GM18507 (cell line): ENCODE results near the gene MRPL9.

Source experiments
- DNase-seq: peaks from one replicate; pipeline ENCODE4 v3.0.0; 2011; ENCODE audit warnings: low read depth; ENCODE audit not compliant: insufficient read length; ENCODE audit errors: extremely low spot score
- FAIRE-seq: peaks from 2 replicates; lab custom pipeline; 2011; peaks lifted over from hg19 to GRCh38; lab: Jason Lieb, UNC

MRPL9 gene

DNA sequence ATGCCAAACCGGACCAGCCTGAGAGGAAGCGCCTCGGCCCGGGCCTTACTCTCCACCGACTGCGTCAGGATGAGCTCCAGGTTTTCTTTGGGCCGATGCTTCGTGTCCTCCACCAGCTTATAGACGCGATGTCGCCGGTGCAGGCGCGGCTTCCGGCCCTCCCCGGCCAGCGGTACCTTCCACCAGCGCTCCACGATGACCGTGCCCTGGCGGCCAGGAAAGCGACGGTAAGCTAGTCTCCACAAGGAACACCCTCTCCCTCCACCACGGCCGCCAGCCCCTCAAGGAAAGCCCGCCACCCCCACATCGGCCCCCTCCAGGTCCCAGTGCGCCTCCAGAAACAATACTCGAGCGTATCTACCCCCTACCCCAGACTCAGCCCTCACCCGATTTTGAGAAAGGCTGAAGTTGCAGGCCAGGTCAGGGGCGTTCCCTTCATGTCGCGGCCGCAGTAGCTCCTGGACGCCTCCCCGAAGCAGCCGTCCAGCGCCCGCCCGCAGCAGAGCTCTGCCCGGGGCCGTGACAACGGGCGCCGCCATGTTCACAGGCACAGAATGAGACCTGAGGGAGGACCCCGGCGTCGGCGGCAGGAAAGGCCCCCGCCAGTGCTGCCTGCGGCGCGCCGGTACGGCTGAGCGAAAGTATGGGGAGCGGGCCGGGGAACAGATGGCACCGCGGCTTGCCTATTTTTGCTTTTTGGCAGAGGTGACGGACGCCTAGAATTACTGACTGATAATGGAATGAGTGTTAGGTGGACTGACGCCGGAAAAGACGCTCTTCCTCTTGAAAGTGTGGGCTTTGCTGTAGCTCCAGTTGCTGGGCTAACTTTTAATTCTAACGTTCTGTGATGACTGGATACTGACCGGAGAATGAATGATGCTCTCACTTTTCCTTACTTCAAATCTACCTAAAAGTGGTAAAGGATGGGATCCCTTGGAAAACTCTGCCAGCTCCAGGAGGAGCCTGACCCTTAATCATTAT is at the start of gene MRPL9:
Gene MRPL9, minus strand, starts transcription at position 556 of the 981 bp plus-strand sequence. Its CDS starts 17 bp downstream, at position 539.
- peak; percentile 88 for FAIRE-seq
- DNase-seq = peak; percentile 94

DNA sequence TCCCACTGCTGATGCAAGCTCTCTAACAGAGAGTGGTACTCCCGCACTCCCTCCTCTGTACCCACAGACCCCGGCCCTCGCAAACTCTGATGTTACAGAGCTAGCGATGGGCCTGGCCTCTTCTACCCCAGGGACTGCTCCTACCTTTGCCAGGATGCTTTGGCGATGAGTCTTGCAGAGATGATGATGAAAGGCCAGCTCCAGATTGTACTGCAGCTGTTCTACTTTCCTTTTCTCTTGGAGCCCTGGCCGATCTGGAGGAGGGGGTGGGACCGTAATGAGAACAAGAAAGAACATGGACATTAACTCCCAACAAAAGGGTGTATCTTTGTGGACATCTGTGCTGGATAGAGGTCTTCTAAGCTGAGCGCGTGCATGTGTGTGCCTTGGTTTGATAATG is 47.9 kb upstream of the MRPL9 start:
- FAIRE-seq (no peak), DNase-seq (no peak)

DNA sequence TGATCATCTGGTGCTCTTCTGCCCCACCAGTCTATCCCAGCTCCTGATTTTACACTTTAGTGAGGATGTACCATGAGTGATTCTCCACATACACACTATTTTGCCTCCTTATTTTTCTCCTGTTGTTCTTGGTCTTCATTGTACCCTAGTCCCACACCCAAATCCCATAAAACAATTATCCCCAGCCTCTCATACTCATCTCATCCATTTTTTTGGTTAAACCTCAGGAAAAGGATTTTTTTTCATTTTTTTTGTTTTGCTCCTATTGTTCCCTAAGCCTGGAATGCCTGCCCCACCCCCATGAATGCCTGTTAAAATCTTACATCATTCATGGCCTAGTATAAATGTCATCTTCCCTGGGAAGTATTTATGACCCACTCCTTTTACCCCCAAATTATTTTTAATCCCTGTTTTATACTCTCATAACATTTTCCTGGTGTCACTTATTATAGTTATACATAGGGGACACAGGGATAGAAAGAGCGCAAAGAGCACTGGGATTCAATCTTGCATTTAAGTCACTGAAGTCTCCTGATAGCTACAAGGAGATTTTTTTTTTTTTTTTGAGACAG is 46.8 kb upstream of the MRPL9 start:
- DNase-seq (no peak), FAIRE-seq (no peak)

DNA sequence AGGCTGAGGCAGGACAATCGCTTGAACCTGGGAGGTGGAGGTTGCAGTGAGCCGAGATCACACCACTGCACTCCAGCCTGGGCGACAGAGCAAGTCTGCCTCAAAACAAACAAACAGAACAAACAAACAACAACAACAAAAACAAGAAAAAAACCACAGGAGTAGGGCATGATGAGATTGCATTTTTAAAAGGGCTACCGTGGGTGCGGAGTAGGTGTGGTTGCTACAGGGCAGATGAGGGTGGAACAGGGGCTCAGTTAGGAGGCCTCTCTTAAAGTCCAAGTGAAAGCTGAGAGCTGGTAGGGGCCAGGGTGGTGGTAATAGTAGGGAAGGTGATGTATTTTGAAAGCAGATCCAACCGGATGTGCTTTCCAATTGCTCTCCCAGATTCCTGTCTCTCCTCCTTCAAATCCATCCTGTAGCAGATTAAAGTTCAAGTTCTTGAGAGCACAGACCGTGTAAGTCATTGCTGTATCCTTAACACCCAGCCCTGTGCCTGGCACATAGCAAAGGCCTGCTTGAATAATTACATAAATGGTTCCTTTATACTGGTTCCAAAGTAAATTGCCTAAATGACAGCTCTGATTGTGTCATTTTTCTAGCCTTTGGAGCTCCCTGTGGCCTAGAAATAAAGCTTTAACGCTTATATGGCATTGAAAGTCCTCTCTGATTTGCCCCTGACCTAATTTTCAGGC is 46.1 kb upstream of the MRPL9 start:
- FAIRE-seq (no peak), DNase-seq (no peak)

DNA sequence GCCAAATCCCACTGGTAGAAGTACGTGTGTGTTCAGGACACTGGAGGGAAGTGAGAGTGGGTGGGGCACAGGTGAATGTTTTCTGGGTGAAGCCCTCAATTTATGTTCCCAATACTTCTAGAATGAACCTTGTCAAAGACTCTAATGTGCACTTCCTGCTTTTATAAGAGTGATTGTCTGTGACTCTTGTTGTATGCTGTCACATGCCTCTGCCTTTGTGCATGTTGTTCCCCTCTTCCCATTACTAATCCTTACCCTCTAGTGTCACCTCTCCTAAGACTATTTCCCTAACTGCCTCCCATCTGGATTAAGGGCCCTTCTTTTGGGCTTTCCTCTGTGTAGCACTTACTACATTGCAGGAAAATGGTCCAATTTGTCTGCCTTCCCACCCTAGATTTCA is 44.5 kb upstream of the MRPL9 start:
- DNase-seq (no peak), FAIRE-seq (no peak)

DNA sequence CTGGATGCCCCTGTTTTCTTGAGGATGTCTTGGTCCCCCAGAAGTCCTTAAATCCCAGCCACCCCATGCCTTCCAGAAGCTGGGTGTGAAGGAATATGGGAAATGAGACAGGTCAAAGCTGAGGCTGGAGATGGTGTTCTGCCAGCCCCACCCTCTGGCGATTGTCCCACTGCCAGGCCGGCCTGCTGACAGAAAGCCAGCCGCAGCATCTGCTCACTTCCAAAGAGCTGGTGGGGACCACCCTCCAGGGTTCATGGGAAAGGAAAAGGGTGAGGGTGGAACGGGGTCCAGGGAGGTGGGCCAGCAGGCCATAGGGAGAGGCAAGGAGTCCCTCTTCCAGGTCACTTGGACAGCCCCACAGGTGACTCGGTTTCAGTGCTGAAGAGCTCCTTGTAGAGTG is 43.8 kb upstream of the MRPL9 start:
- no peak for FAIRE-seq
- no peak for DNase-seq

DNA sequence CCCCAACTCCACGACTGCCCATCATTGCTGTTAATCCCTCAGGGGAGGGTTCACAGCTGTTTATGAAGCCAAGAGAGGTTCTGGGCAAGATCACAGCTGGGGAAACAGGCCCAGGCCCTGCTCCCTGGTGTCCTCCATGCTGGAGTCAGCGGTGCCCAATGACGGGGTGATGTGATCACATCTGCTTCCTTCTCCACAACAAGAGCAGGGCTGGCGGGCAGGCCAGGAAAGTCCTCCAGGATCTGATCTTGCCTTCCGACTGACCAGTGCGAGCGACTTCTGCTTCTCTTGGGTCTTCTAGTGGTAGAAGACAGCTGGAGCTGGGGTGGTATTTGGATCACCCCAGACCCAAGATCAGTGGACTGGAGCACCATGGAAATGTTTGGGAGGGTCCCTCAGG is 42.9 kb upstream of the MRPL9 start:
- DNase-seq = no peak
- FAIRE-seq = no peak

DNA sequence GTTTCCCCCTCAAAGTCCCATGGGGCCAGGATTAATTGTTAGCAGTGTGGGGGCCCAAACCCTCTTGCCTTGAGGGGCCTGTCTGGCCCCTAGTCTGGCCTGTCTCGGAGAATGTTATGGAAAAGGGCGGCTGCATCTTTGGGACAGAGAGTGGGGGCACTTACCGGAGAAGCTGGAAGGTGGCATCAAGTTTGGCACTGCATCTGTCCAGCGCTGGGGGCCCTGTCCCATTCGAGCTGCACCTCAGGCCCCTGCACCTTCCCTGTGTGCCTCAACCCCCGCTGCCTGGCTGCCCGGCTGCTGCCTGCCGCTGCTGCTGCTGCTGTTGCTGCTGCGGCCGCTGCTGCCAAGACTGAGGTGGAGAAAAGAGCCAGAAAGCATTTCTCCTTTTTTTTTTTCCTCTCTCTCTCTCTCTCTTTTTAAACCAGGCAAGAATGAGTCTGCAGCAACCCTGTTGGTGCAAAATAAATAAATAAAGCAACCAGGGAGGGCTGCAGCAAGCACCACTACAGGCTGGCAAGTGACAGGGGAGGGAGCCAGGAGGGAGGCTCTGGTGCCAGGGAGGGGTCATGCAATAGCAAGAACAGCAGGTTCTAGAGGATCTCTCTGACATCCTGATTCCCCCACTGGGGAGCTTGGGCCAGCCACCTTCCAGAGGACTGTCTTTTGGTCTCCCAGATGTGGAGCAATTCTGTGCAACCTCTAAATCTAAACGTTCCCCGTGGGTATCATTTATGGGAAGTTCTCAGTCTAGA is 41.9 kb upstream of the MRPL9 start, which contains the start of gene LINGO4:
Gene LINGO4, minus strand, starts transcription at position 354 of the 755 bp plus-strand sequence. CDS start 2,715 bp downstream, outside the sequence.
- FAIRE-seq (no peak), DNase-seq (no peak)

DNA sequence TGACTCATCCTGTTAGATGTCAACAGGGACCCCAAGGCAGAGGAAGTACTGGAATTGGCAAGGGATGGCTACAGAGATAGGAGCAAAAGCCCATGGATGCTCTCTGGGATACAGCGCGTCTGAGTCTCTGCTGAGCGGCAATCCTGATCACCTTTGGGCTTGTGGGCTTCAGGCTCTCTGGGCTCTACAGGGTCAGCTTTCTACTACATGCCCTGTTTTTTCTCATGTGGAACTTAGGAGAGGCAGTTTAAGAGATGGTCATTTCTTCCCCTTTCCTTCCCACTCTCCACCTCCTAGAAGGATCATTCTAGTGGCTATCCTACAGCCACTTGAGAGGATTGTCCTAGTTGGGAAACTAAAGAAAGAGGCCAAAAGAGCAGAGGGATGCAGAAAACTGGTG is 40.6 kb upstream of the MRPL9 start:
- FAIRE-seq (no peak), DNase-seq (no peak)

DNA sequence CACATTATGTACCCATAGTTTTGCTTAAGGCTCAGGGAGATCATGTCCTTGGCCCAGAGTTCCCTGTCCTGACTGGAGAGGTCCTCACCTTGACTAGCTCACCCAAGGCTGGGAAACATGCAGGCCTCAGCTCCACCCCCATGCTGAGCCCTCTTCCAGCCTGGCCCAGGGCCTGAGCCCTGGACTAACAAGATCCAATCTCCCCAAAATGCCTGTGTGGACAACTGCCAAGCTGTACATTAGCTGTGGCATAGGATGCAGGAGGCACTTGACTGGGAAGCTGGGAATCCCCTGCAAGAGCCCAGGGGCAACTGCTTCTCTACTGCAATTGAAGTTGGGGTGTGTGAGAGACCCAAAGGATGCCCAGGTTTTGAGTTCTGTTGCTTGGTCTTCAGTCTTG is 39.9 kb upstream of the MRPL9 start:
- FAIRE-seq (no peak), DNase-seq (no peak)

DNA sequence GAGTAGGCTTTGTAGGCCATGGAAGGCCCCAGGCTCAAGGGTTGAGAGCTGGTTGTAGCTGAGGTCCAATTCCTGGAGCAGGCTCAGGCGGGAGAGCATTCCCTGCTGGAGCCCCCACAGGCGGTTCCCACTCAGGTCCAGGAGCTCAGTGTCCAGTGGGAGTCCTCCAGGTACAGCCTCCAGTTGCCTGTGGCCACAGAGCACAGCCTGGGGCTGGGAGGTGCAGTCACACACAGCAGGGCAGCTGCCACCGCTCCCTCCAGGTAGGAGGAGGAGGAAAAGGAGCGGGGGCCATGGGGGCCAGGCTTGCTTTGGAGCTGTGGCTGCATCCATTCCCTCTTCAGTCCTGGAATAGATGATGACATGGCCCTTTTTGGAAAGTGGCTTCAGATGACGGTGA is 39.1 kb upstream of the MRPL9 start:
- no peak for FAIRE-seq

DNA sequence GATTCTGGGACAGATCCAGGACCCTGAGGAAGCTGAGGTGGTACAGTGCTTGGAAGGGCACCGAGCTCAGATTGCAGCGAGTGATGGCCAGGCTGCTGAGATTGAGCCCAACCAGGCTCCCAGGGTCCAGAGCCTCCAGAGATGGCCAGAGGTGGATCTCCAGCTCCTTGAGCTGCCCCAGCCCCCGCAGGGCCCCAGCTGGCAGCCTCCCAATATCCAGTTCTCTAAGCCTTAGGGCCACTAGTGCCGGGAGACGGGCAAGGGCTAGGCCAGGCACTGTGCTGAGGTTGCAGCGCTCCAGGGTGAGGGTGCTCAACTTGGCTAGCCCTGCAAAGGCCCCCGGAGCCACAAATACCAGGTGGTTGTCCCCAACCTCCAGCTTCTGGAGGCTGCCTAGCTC is 38.5 kb upstream of the MRPL9 start:
- no peak for FAIRE-seq
- no peak for DNase-seq

More for the DNA sequence above, 39.1 kb upstream of the MRPL9 start:
- no peak for DNase-seq

DNA sequence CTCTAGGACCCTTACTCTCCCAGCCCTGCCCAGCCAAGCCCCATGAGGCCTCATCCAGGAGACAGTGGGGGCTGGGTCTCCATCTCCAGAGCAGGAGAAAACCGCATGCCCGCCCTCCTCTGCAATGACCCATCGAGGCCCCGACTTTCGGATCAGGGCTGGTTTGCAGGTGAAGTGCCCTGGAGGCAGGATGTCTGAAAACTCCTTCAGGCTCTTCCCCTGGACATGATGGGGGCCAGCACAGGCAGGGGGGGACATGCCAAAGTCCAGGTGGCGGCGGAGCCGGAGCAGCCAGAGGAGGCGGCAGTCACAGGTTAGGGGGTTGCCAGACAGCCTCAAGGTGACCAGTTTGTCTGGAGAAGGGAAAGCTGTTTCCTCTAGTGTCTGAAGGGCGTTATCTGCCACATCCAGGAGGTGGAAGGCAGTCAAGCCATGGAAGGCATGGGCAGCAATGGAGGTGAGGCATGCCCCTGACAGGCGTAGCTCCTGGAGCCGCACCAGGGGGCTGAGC is 38.1 kb upstream of the MRPL9 start:
- FAIRE-seq (no peak), DNase-seq (no peak)

DNA sequence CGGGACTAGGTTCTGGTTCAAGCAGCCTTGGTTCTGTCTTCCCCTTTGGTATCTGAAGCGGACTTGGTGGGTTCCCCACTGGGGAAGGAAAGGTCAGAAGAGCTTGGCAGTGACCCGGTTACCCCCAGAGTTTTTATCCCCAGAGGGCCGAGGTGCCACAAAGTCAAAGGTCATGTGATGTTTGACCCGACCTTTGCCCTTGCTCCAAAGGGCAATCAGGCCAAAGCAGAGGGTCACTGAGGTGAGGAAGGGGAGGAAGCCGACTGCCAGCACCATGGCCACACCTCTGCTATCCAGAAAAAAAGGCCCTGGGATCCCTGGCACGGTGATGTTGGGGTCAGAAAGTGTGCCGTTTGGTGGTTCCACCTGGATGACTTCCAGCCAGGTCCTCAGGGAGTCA is 37.5 kb upstream of the MRPL9 start:
- no peak for FAIRE-seq
- no peak for DNase-seq

DNA sequence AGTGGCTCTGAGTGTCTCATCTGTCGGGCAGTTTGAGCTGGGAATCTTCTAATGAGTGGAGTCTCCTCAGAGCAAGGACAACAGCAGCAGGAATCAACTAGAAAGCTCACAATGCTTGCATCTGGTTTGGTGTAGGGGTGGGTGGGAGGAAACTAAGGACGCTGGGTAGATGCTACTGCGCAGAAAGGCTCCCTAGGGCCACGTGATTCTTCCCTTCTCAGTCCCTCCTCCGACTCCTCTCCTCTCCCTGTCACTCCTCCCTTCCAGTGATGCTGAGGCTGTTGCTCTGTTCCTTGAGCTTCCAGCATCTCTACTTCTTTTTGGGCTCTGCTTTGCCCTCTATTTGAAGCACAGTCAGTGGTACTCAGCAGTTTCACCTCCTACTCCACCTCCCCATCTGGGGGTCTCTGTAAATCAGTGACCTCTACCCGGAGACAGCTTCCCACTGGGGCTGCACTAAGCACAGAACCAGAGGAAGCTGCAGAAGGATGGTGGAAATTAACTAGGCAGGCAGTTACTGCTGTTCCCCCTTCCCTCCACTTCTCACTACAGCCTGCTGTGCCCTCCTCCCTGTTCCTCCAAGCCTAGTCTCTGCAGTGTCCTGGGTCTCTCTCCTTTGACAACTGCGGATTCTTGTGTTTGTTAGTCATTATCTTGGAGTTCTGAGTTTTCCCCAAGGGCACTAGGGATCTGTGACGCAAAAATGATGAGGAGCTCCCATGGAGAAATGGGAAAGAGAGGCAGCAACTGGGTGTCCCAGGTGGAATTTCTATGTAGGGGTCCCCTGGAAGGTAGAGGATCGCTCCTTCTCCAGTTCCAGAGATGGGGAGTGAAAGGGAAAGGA is 36.1 kb upstream of the MRPL9 start:
- FAIRE-seq = no peak
- no peak for DNase-seq

DNA sequence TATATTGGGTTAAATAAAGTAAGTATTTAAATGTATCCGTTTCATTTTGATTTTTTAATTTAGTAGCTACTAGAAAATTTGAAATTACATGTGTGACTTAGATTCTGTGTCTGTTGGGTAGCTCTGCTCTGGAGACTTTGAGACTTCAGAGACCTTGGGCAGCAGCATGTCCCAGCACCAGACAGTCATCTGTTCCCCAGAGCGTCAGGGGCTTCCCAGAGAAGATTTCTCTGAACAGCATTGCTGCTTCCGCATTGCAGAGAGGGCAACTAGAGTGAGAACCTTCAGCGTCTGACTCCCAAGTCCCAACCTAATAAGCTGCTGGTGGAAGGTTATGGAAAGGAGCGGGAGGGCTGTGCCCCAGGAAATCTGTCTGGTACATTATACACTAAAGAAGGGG is 35.3 kb upstream of the MRPL9 start:
- DNase-seq = no peak
- FAIRE-seq = no peak

DNA sequence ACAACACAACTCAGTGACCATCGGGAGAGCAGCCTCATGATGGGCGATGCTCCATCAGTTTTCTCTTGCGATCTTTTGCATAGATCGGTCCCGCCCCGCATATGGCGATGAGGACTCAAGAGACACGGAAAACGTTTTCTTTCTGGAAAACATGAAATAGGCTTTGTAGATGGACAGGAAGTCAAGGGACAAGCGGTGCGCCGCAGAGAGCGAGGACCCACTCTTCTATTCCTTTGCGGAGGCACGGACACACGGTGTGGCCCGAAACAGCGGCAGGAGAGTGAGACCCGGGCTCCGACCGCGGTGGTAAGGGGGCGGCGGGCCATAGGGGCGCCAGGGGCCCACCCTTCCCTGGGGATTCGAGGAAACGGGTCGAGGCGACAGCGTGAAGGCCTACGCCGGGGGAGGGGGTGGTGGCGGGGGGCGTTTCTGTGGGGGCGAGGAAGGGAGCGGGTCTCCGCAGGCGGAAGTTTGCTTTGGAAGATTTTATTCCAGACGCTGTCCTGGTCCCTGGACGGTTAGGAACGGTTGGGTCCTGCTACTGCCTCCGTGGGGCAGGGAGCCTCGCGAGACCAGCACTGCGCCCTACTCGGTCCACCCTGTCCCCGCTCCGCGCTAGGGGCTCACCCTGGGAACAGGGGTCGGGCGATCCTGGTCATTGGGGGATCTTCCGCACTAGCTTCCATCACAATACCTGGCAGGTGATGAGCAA is 27.8 kb upstream of the MRPL9 start:
- DNase-seq (no peak), FAIRE-seq (no peak)
